Measurements from ENCODE around the gene CMIP.

DNA sequence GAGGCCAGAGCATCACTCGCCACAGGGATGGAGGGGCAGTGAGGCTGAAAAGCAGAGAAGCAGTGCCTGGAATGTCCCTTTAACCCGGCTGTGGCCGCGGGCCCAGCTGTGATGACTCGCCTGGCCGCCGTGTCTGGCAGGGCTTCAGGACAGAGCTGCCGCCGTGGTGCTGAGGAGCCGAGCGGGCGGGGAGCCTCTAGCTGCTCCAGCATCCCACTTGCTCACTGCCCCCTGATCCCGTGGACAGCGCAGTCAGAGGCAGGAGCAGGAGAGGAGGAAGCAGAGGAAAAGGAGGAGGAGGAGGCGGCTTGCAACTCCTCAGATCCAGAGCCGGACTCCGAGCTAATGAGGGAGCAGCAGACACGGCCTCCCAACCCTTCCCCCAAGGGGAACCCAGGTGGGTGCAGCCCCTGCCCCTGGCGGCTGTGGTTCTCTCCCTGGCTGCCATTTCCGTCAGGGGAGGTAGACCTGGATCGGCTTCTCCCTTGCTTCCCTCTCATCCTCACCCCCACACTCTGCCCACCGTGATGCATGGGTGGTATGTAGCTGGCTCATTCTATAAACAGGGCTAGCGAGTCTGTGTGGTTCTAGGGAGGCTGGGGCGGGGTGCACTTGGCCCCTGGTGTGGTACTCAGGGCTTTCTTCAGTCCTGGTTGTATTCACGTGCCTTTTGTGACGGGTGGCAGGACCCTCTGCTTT lies 165.7 kb downstream of the CMIP start:
- no peak for TF ChIP-seq TAF1 (IDR thresholded peaks at IDR 0.05; ENCODE audit: low read depth)
- TF ChIP-seq, protein P1, sequence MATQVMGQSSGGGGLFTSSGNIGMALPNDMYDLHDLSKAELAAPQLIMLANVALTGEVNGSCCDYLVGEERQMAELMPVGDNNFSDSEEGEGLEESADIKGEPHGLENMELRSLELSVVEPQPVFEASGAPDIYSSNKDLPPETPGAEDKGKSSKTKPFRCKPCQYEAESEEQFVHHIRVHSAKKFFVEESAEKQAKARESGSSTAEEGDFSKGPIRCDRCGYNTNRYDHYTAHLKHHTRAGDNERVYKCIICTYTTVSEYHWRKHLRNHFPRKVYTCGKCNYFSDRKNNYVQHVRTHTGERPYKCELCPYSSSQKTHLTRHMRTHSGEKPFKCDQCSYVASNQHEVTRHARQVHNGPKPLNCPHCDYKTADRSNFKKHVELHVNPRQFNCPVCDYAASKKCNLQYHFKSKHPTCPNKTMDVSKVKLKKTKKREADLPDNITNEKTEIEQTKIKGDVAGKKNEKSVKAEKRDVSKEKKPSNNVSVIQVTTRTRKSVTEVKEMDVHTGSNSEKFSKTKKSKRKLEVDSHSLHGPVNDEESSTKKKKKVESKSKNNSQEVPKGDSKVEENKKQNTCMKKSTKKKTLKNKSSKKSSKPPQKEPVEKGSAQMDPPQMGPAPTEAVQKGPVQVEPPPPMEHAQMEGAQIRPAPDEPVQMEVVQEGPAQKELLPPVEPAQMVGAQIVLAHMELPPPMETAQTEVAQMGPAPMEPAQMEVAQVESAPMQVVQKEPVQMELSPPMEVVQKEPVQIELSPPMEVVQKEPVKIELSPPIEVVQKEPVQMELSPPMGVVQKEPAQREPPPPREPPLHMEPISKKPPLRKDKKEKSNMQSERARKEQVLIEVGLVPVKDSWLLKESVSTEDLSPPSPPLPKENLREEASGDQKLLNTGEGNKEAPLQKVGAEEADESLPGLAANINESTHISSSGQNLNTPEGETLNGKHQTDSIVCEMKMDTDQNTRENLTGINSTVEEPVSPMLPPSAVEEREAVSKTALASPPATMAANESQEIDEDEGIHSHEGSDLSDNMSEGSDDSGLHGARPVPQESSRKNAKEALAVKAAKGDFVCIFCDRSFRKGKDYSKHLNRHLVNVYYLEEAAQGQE (IDR thresholded peaks at IDR 0.05; ENCODE audit: low read depth), result no peak
- no peak for TF ChIP-seq YY1 (IDR thresholded peaks at IDR 0.05; ENCODE audit: low read depth)
- no peak for TF ChIP-seq NFIC (IDR thresholded peaks at IDR 0.05)
- TF ChIP-seq EP300 (IDR thresholded peaks at IDR 0.05; ENCODE audit: borderline replicate concordance), result no peak
- no peak for TF ChIP-seq CEBPB (IDR thresholded peaks at IDR 0.05)
- TF ChIP-seq TEAD4 (IDR thresholded peaks at IDR 0.05), result no peak
- no peak for TF ChIP-seq RAD21 (IDR thresholded peaks at IDR 0.05; ENCODE audit: low read depth)
